HCT116 (cell line): ENCODE measurements around the gene GPR37. TPM values are rescaled to one million over a fixed set of nuclear protein-coding genes. Genes with fewer than 3 reads are reported as not detected.

Experiments
- ATAC-seq: fragments of 200-7000 bp; cut with Tn5 transposase; 2 replicates; pipeline ENCODE4 v1.9.1; 2020; ENCODE audit warnings: mild to moderate bottlenecking, moderate library complexity
- BruUV-seq: library from RNA; stranded (reverse); fragments of 400-500 nt; replicated peaks from 2 replicates; lab custom pipeline; 2021; lab: Mats Ljungman, UMichigan
- CTCF ChIA-PET: fragments of 300-600 bp; sonication (Branson Sonifier 250); formaldehyde crosslinking; loops from one replicate; lab custom pipeline; 2021; ENCODE audit warnings: antibody characterized with exemption; lab: Charles Lee
- POLR2A ChIA-PET: fragments of 300-600, 350-600 bp; sonication (Branson Sonifier 250); formaldehyde crosslinking; loops from one replicate; lab custom pipeline; 2021; ENCODE audit warnings: antibody characterized with exemption; lab: Charles Lee
- RAD21 ChIA-PET, 2 experiments: fragments of 300-600 bp; sonication (Branson Sonifier 250); formaldehyde crosslinking; loops; one replicate each; lab custom pipeline; 2023; ENCODE audit warnings: low total read pairs in 2 of 2; ENCODE audit not compliant: uncharacterized antibody in 2 of 2, unreplicated experiment in 2 of 2, low non-redundant PET in 1 of 2; lab: Charles Lee
- DNase-seq: peaks from one replicate; pipeline ENCODE4 v3.0.0-alpha.2; 2010; ENCODE audit warnings: low read depth, low spot score
- H2AFZ ChIP-seq: fragments of 200-600 bp; shearing (Covaris generic), sonication (generic); 2 replicates; pipeline ENCODE4 v1.6.1; 2017; ENCODE audit warnings: low read depth, mixed run types, mixed read lengths, antibody characterized with exemption, low read length; ENCODE audit not compliant: poor library complexity, severe bottlenecking
- H3K27ac ChIP-seq: 2 replicates; pipeline ENCODE4 v1.5.1; 2012; ENCODE audit warnings: low read depth, low read length
- H3K27me3 ChIP-seq: fragments of 200-600 bp; sonication (generic); 2 replicates; pipeline ENCODE4 v1.6.1; 2016; ENCODE audit warnings: mixed run types, low read length, mixed read lengths; ENCODE audit not compliant: insufficient read depth
- H3K36me3 ChIP-seq, 2 experiments: fragments of 200-500 bp in 1 of 2; fragments of 200-600 bp in 1 of 2; sonication (Bioruptor generic) in 1 of 2; sonication (generic) in 1 of 2; 2 replicates each; pipeline versions ENCODE4 v1.5.1 to v1.6.1; 2014 to 2016; ENCODE audit warnings: low read length in 2 of 2, inconsistent platforms in 1 of 2, mixed read lengths in 1 of 2, mixed run types in 1 of 2; ENCODE audit not compliant: insufficient read depth in 2 of 2, control insufficient read depth in 1 of 2
- H3K4me1 ChIP-seq, 2 experiments: fragments of 200-600 bp in 1 of 2; sonication (generic) in 1 of 2; 2 replicates each; pipeline versions ENCODE4 v1.5.1 to v1.6.1; 2012 to 2017; ENCODE audit warnings: low read length in 2 of 2, inconsistent platforms in 1 of 2, mild to moderate bottlenecking in 1 of 2, mixed read lengths in 1 of 2, mixed run types in 1 of 2, moderate library complexity in 1 of 2; ENCODE audit not compliant: insufficient read depth in 2 of 2, control insufficient read depth in 1 of 2
- H3K4me2 ChIP-seq: fragments of 200-600 bp; sonication (generic); 2 replicates; pipeline ENCODE4 v1.6.1; 2017; ENCODE audit warnings: mixed run types, low read length, mixed read lengths
- H3K4me3 ChIP-seq, 2 experiments: fragments of 200-600 bp in 1 of 2; sonication (generic) in 1 of 2; replicated peaks in 1 of 2; 2 replicates each; pipeline ENCODE4 v1.5.1; 2011 to 2016; ENCODE audit warnings: low read length in 2 of 2, control low read depth in 1 of 2, low read depth in 1 of 2, mild to moderate bottlenecking in 1 of 2, mixed read lengths in 1 of 2, mixed run types in 1 of 2
- H3K79me2 ChIP-seq: fragments of 200-600 bp; sonication (generic); 2 replicates; pipeline ENCODE4 v1.6.1; 2017; ENCODE audit warnings: mild to moderate bottlenecking, mixed run types, low read length, moderate library complexity, mixed read lengths; ENCODE audit not compliant: insufficient read depth
- H3K9ac ChIP-seq: fragments of 200-600 bp; sonication (generic); 2 replicates; pipeline ENCODE4 v1.6.1; 2016; ENCODE audit warnings: low read length, mixed read lengths
- H3K9me2 ChIP-seq: fragments of 200-600 bp; sonication (generic), shearing (Covaris generic); 2 replicates; pipeline ENCODE4 v1.6.1; 2017; ENCODE audit warnings: mixed run types, mild to moderate bottlenecking, moderate library complexity; ENCODE audit not compliant: insufficient read depth
- H3K9me3 ChIP-seq, 2 experiments: fragments of 200-500 bp in 1 of 2; fragments of 200-600 bp in 1 of 2; sonication (Bioruptor generic) in 1 of 2; sonication (generic) in 1 of 2; 2 replicates each; pipeline ENCODE4 v1.6.1; 2014 to 2017; ENCODE audit warnings: low read length in 2 of 2, mixed read lengths in 2 of 2, inconsistent platforms in 1 of 2, low read depth in 1 of 2, mild to moderate bottlenecking in 1 of 2, mixed run types in 1 of 2, moderate library complexity in 1 of 2; ENCODE audit not compliant: control insufficient read depth in 1 of 2, insufficient read depth in 1 of 2
- H4K20me1 ChIP-seq: fragments of 200-600 bp; sonication (generic), shearing (Covaris generic); 2 replicates; pipeline ENCODE4 v1.6.1; 2017; ENCODE audit warnings: mixed run types, mild to moderate bottlenecking, moderate library complexity; ENCODE audit not compliant: insufficient read depth
- CBX3 ChIP-seq: IDR thresholded peaks from 2 replicates; pipeline ENCODE4 v1.6.1; 2012; ENCODE audit warnings: low read depth
- CTCF ChIP-seq, 3 experiments: fragments of 200-600 bp in 1 of 3; sonication (generic) in 1 of 3; IDR thresholded peaks in 2 of 3; conservative IDR thresholded peaks in 1 of 3; 2 replicates each; pipeline ENCODE4 v1.5.1; 2012 to 2017; ENCODE audit warnings: low read depth in 2 of 3, low read length in 2 of 3, antibody characterized with exemption in 1 of 3, borderline replicate concordance in 1 of 3, control low read depth in 1 of 3, mild to moderate bottlenecking in 1 of 3, mixed read lengths in 1 of 3, mixed run types in 1 of 3, moderate library complexity in 1 of 3; ENCODE audit not compliant: insufficient read depth in 1 of 3
- EZH2 ChIP-seq: fragments of 200-600 bp; sonication (generic); IDR thresholded peaks from 2 replicates; pipeline ENCODE4 v1.6.1; 2017; ENCODE audit warnings: antibody characterized with exemption, mixed run types
- JUND ChIP-seq: IDR thresholded peaks from 2 replicates; pipeline ENCODE4 v1.6.1; 2012
- POLR2AphosphoS5 ChIP-seq: IDR thresholded peaks from 2 replicates; pipeline ENCODE4 v1.6.1; 2011; ENCODE audit warnings: mild to moderate bottlenecking, low read depth, low read length, moderate library complexity
- RAD21 ChIP-seq: IDR thresholded peaks from 2 replicates; pipeline ENCODE4 v1.6.1; 2012; ENCODE audit warnings: low read depth, mild to moderate bottlenecking
- SP1 ChIP-seq: IDR thresholded peaks from 2 replicates; pipeline ENCODE4 v1.6.1; 2012; ENCODE audit warnings: low read depth
- SRF ChIP-seq: IDR thresholded peaks from 2 replicates; pipeline ENCODE4 v1.6.1; 2012; ENCODE audit warnings: low read depth
- TCF7L2 ChIP-seq: IDR thresholded peaks from 2 replicates; pipeline ENCODE4 v1.7.0; 2011; ENCODE audit warnings: borderline replicate concordance, inconsistent platforms; ENCODE audit not compliant: insufficient read depth, insufficient read length; ENCODE audit errors: extremely low read depth
- YY1 ChIP-seq: IDR thresholded peaks from 2 replicates; pipeline ENCODE4 v1.6.1; 2011; ENCODE audit warnings: low read length, low read depth, moderate library complexity, mild to moderate bottlenecking; ENCODE audit not compliant: insufficient replicate concordance; ENCODE audit errors: extremely low read depth
- ZBTB33 ChIP-seq: IDR thresholded peaks from 2 replicates; pipeline ENCODE4 v1.6.1; 2011; ENCODE audit warnings: mild to moderate bottlenecking, low read length, moderate library complexity; ENCODE audit not compliant: insufficient replicate concordance; ENCODE audit errors: extremely low read depth
- ZFX ChIP-seq: fragments of 450-650 bp; IDR thresholded peaks from 2 replicates; pipeline ENCODE4 v1.6.1; 2017
- intact Hi-C: fragments of 100-400 bp; cut with micrococcal nuclease; formaldehyde crosslinking; loops from 2 replicates; pipeline ENCODE4 v1.10.0; 2022
- total RNA-seq: library from RNA; stranded (reverse); gene quantifications from one replicate; pipeline ENCODE4 v1.2.1, GENCODE V29; 2021; ENCODE audit not compliant: unreplicated experiment
- TF ChIP-seq, protein P1 (sequence below): IDR thresholded peaks from 2 replicates; pipeline ENCODE4 v1.6.1; 2012; ENCODE audit warnings: low read depth

The GPR37 gene
- total RNA-seq, 1 experiment from 2014 or later: 2.2 TPM

DNA sequence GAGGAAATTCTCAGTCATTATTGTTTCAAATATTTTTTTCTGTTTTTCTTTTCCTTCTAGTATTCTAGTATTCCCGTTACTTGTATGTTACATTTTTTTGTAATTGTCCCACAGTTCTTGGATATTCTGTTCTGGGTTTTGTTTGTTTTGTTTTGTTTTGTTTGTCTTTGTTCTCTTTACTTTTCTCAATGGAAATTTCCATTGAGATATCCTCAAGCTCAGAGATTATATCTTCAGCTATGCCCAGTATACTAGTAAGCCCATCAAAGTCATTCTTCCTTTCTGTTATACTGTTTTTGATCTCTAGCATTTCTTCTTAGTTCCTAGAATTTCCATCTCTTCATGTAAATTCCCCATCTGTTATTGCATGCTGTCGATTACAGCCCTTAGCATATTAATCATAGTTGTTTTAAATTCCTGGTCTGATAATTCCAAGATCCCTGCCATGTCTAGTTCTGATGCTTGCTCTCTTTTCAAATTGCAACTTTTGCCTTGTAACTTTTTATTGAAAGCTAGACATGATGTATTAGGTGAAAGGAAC lies 27.8 kb downstream of the GPR37 start:
- CTCF ChIA-PET: no interaction called here
- Histone ChIP-seq H3K27ac (no peak overlapping the region), H4K20me1 (no peaks in the 10 kb centered on the region)

More for the DNA sequence above, 27.8 kb downstream of the GPR37 start:
- DNase-seq: no peak
- POLR2A ChIA-PET: no interaction called here
- no peaks in the 10 kb centered on the region for H3K9me2 ChIP-seq
- H3K4me3 ChIP-seq: no peak overlapping the region
- no peak overlapping the region for H3K4me2 ChIP-seq
- no peaks in the 10 kb centered on the region for H3K79me2 ChIP-seq
- H3K4me1 ChIP-seq: no peaks in the 10 kb centered on the region
- H3K36me3 ChIP-seq: no peaks in the 10 kb centered on the region
- TF ChIP-seq ZFX: no peak
- no peak for TF ChIP-seq SRF
- TF ChIP-seq ZBTB33: no peak
- TF ChIP-seq, protein P1, sequence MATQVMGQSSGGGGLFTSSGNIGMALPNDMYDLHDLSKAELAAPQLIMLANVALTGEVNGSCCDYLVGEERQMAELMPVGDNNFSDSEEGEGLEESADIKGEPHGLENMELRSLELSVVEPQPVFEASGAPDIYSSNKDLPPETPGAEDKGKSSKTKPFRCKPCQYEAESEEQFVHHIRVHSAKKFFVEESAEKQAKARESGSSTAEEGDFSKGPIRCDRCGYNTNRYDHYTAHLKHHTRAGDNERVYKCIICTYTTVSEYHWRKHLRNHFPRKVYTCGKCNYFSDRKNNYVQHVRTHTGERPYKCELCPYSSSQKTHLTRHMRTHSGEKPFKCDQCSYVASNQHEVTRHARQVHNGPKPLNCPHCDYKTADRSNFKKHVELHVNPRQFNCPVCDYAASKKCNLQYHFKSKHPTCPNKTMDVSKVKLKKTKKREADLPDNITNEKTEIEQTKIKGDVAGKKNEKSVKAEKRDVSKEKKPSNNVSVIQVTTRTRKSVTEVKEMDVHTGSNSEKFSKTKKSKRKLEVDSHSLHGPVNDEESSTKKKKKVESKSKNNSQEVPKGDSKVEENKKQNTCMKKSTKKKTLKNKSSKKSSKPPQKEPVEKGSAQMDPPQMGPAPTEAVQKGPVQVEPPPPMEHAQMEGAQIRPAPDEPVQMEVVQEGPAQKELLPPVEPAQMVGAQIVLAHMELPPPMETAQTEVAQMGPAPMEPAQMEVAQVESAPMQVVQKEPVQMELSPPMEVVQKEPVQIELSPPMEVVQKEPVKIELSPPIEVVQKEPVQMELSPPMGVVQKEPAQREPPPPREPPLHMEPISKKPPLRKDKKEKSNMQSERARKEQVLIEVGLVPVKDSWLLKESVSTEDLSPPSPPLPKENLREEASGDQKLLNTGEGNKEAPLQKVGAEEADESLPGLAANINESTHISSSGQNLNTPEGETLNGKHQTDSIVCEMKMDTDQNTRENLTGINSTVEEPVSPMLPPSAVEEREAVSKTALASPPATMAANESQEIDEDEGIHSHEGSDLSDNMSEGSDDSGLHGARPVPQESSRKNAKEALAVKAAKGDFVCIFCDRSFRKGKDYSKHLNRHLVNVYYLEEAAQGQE: no peak
- TF ChIP-seq CBX3: no peak
- TF ChIP-seq SP1: no peak
- TF ChIP-seq POLR2AphosphoS5: no peak
- TF ChIP-seq TCF7L2: no peak
- TF ChIP-seq YY1: no peak
- TF ChIP-seq JUND: no peak
- no peak for TF ChIP-seq EZH2
- TF ChIP-seq RAD21: no peak
- no peak for TF ChIP-seq CTCF (IDR thresholded peaks at IDR 0.05 in 2 of 3, conservative IDR thresholded peaks at IDR 0.05 in 1 of 3; ENCODE audit: borderline replicate concordance in 1 of 3, insufficient read depth in 1 of 3, low read depth in 2 of 3, low read length in 2 of 3)
- no peaks in the 10 kb centered on the region for H3K27me3 ChIP-seq
- RAD21 ChIA-PET: no interaction called here
- no peak overlapping the region for H3K9ac ChIP-seq
- no peaks in the 10 kb centered on the region for H3K9me3 ChIP-seq
- no peak overlapping the region for H2AFZ ChIP-seq
- ATAC-seq: no peak
- no TSS peak for BruUV-seq
- intact Hi-C loops: no loop called here
